ENCODE data around the gene CCR3.
A peak's percentile ranks its signal among the peaks of the same experiment; 100 is the strongest.

CCR3 gene

DNA sequence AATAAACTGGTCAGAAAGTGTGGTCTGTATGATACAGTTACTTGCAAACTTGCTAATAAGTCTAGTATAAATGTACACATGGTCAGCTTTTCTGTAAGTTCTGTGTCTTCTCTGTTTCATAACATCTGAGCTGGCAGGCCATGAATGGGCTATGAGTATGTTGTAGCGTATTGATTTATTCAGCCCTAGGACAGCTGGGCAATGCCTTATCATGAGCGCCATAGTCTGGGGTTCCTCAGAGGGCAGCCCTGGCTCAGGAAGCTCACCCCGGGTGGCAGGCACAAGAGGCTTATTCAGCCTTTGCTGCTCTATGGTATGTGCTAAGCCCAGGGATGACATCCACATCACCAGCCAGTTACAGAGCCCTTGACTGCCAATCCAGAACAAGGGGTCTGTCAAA is 61.0 kb downstream of the CCR3 start:
- TF ChIP-seq, protein P1, sequence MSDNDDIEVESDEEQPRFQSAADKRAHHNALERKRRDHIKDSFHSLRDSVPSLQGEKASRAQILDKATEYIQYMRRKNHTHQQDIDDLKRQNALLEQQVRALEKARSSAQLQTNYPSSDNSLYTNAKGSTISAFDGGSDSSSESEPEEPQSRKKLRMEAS (IDR thresholded peaks at IDR 0.05; ENCODE audit: low read depth, low read length): no peak
- TF ChIP-seq POLR2A (IDR thresholded peaks at IDR 0.05; ENCODE audit: extremely low read depth, insufficient read length): no peak
- TF ChIP-seq MYC (IDR thresholded peaks at IDR 0.05; ENCODE audit: low read depth, low read length): no peak
- TF ChIP-seq, protein P2, sequence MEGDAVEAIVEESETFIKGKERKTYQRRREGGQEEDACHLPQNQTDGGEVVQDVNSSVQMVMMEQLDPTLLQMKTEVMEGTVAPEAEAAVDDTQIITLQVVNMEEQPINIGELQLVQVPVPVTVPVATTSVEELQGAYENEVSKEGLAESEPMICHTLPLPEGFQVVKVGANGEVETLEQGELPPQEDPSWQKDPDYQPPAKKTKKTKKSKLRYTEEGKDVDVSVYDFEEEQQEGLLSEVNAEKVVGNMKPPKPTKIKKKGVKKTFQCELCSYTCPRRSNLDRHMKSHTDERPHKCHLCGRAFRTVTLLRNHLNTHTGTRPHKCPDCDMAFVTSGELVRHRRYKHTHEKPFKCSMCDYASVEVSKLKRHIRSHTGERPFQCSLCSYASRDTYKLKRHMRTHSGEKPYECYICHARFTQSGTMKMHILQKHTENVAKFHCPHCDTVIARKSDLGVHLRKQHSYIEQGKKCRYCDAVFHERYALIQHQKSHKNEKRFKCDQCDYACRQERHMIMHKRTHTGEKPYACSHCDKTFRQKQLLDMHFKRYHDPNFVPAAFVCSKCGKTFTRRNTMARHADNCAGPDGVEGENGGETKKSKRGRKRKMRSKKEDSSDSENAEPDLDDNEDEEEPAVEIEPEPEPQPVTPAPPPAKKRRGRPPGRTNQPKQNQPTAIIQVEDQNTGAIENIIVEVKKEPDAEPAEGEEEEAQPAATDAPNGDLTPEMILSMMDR (IDR thresholded peaks at IDR 0.05; ENCODE audit: low read depth, low read length): no peak
- peak; percentile 28 for DNase-seq (ENCODE audit: low read depth)
- H3K4me3 ChIP-seq (ENCODE audit: low read depth, low read length): no peak overlapping the region

DNA sequence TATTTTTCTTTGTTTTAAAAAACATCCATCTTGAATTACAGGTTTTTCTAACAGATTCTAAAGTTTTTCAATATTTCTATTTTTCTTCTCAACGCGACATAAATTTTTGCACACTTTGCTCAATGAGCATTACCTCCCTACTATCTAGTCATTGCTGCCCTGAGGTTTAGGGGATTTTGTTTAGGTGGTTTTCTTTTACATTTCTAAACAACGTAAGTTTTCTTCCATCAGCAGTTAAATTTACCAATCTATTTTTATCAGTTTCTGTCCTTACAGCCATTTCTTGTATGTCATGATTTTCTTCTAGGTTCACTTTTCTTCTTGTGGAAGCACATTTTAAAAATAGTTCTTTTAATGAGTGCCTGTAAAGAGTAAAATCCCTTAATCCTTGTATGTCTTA is 62.5 kb downstream of the CCR3 start:
- DNase-seq (ENCODE audit: low read depth): no peak
- TF ChIP-seq, protein P2 (IDR thresholded peaks at IDR 0.05; ENCODE audit: low read depth, low read length): no peak
- TF ChIP-seq POLR2A (IDR thresholded peaks at IDR 0.05; ENCODE audit: extremely low read depth, insufficient read length): no peak
- TF ChIP-seq MYC (IDR thresholded peaks at IDR 0.05; ENCODE audit: low read depth, low read length): no peak
- TF ChIP-seq, protein P1 (IDR thresholded peaks at IDR 0.05; ENCODE audit: low read depth, low read length): no peak
- H3K4me3 ChIP-seq (ENCODE audit: low read depth, low read length): no peak overlapping the region

GRCh38 chr3:46312991-46313390 is 70.7 kb downstream of the CCR3 start:
- H3K4me3 ChIP-seq (ENCODE audit: low read depth, low read length): no peak overlapping the region
- TF ChIP-seq, protein P2 (IDR thresholded peaks at IDR 0.05; ENCODE audit: low read depth, low read length): no peak
- TF ChIP-seq MYC (IDR thresholded peaks at IDR 0.05; ENCODE audit: low read depth, low read length) (peak; percentile 13; the same call in 1 of the 2 replicates), POLR2A (IDR thresholded peaks at IDR 0.05; ENCODE audit: extremely low read depth, insufficient read length) (no peak)
- TF ChIP-seq, protein P1 (IDR thresholded peaks at IDR 0.05; ENCODE audit: low read depth, low read length): no peak
- peak; percentile 92 for DNase-seq (ENCODE audit: low read depth)

DNA sequence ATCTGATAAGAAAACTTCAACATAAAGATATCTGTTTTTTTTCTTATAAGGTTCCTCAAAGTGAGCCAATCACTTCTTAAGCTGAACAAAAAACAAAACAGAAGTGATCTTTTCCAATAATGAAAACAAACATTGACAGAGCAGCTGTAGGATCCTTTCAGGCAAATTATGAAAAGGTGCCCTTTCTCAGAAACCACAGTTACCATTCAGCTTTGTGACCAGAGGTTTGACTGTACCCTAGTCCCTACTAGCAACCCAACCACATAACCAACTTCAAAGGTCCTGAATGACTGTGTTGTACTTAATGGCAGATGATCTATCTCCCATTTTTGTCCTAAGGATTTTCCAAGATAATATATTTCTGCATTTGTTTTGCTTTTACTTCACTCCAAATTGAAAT is 72.3 kb downstream of the CCR3 start:
- TF ChIP-seq, protein P2 (IDR thresholded peaks at IDR 0.05; ENCODE audit: low read depth, low read length): no peak
- TF ChIP-seq MYC (IDR thresholded peaks at IDR 0.05; ENCODE audit: low read depth, low read length) (no peak), POLR2A (IDR thresholded peaks at IDR 0.05; ENCODE audit: extremely low read depth, insufficient read length) (no peak)
- TF ChIP-seq, protein P1 (IDR thresholded peaks at IDR 0.05; ENCODE audit: low read depth, low read length): no peak
- no peak for DNase-seq (ENCODE audit: low read depth)
- no peak overlapping the region for H3K4me3 ChIP-seq (ENCODE audit: low read depth, low read length)

GRCh38 chr3:46316206-46316605 is 73.9 kb downstream of the CCR3 start:
- DNase-seq (ENCODE audit: low read depth): no peak
- H3K4me3 ChIP-seq (ENCODE audit: low read depth, low read length): no peak overlapping the region
- no peak for TF ChIP-seq MYC (IDR thresholded peaks at IDR 0.05; ENCODE audit: low read depth, low read length)
- no peak for TF ChIP-seq POLR2A (IDR thresholded peaks at IDR 0.05; ENCODE audit: extremely low read depth, insufficient read length)
- TF ChIP-seq, protein P1 (IDR thresholded peaks at IDR 0.05; ENCODE audit: low read depth, low read length): no peak
